UCSD-AML1 (cell line): Measurements from ENCODE around the gene KDM5D.

ENCODE experiments used
- DNase-seq: peaks from one replicate; lab custom pipeline; 2025; ENCODE audit not compliant: unreplicated experiment; lab: John Stamatoyannopoulos, UW

KDM5D gene

DNA sequence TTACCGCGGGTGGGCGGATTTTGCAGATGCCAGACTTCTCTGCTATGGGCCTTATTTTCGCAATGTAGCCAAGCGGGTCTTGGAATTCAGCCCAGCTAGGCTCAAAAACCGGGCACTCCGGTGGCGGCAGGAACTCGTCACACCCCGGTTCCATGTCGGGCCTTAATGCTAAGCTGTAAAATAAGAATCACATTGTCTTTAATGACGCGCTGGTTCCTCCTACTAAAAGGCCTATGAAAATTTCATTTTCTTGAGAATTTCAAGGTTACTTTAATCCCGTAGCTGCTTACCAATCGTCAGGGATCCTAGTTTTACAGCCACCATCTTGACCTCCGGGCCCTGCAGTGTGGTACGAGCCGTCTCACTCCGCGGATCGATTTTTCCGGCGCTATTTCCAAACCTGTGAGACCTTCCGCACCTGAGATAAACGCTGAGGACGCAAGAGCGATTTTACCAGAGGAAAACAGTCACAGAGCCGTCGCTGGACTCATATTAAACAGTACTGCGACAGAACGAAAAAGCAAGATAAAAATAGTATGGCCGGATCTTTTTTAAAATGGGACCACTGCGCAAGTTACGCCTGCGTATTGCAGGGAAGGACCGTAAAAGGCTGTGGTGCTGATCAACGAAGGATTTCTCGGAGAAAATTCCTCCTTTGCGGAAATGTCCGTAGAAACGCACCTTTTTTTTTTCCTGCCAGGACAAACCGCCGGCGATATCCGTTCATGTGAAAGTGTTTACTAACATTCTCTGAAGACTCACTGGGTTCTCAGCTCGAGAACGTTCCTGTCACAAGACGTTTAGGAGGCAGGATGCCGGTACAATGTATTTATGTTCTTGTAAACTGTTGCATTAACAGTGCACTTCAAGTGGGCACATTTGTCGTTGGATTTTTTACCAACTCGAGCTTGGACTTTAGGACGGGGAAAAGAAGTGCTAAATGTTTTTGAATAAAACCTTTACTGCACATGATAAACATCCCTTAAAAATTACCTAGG lies at the start of gene KDM5D:
Gene KDM5D (minus strand): TSS at position 346 of the 998 bp plus-strand sequence. CDS start 192 bp downstream, at position 154.
- no peak for DNase-seq

DNA sequence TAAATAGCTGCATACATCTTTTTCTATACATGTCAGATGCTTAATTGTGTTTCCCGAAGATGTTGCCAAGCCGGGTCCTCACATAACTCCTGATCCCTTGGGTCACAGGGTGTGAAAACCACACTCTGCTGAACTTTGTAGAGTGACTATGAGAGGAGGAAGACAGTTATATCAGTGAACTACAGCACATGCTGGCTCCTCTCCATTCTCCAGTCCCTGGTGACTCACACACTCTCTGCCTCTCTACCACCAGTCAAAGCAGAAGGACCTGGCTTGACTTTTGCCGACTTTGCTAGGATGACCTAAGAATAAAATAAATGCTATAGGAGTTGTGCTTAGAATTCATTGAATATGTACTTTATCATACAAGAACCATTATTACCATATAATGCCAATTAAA lies 23.8 kb upstream of the KDM5D start:
- DNase-seq = no peak

DNA sequence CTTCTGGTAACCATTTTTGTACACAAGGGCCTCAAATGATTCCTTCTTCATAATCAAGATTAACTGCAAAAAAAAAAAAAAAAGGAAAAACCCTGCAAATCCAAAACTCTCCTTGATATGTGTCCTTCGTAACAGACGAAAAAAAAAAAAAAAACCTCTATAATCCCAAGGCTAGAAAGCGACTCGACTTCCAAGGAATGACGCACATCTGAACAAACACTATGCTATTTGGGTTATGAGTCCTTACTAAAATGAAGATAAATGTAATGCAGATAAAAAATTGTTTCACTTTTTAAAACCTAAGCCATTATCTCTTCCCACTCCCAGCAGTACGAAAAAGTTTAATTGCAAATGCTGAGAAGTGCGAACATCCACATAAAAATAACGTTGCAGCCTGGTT lies 1.2 kb downstream of the KDM5D start:
- no peak for DNase-seq

DNA sequence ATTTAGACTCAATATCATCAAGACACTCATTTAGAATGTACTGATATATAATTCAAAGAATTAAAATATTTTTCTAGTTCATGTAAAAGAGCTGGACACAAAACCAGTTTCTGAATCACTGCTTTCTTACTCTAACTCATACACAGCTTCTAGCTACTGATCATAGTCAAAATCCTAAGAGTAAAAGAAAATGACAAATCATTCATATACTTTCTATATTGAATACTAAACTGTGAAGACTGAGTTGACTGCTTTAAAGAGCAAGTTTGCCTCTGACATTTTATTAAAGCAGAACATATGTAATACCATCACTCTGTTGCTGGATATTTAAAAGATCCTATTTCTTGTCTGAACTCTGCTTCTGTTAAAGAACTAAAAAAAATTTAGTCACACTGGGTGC lies 2.4 kb downstream of the KDM5D start:
- no peak for DNase-seq

DNA sequence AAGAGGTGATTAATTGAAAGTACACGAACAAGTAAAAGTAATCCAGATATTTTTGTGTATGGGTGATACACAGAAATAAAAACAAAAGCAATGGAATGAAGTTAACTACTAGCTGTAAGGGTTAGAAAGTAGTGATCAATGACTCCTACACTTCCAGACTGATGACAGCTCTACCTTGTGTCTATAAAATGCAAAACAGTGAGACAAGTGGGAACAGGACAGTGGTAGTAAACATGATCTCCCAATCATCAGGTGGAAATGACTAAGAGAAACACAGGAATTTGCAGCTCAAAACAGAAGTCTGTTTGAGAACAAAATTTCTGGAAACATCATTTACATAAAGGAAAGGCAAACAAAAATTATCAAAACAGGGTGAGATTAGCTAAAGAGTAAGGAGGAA lies 10.1 kb downstream of the KDM5D start:
- no peak for DNase-seq

DNA sequence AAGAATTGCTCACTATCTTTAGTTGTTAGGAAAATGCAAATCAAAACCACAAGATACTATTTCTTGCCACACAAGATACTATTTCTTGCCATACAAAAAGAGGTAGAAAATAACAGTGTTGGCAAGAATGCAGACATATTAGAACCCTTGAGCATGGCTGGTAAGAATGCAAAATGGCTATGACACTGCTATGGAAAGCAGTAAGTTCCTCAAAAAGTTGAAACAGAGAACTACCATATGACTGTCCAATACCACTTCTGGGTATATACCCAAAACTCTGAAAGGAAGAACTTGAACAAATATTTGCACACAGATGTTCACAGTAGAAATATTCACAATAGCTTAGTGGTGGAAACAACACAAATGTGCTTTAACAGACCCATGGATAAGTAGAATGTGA lies 26.6 kb downstream of the KDM5D start:
- no peak for DNase-seq

DNA sequence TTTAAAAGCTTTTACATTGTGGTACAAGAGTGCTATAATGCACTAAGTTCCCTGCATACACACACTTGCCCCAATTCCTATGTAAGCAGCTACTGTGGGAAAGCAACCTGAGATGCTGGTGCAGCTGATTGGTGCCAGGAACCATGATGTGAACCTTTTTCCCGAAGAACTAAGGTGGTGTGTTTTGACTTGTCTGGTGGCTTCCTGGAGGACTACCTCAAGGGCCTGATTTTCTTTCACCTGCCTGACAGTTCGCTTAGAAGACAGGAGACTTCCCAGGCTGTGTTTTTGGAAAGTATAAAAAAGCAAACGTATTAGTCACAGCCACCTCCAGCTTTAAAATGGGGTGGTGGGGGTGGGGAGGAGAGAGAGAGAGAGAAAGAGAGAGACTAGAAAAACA lies 27.4 kb downstream of the KDM5D start:
- no peak for DNase-seq

DNA sequence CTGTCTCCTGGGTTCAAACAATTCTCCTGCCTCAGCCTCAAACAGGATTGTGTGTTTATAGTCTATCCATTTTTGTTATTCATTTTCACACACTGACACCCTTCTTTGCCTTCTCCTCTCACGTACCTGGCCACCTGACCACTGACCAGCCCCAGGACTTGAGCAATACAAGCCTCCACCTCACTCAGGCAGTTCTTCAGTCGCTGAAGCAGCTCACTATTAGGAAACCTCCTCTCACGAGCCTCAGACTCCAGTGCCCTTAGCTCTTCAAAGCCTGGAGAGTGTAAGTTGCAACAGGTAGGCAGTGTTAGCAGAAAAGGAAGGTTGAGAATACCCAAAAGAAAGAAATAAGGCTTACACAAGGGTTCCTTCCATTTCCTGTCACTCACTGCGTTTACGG lies 29.3 kb downstream of the KDM5D start:
- DNase-seq = no peak

DNA sequence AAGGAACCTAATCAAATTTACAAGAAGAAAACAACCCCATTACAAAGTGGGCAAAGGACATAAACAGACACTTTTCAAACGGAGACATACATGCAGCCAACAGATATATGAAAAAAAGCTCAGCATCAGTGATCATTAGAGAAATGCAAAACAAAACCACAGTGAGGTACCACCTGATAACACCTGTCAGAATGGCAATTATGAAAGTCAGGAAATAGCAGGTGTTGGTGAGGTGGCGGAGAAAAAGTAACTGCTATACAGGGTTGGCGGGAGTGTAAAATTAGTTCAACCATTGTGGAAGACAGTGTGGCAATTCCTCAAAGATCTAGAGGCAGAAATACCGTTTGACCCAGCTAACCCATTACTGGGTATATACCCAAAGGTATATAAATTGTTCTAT lies 31.1 kb downstream of the KDM5D start:
- no peak for DNase-seq

DNA sequence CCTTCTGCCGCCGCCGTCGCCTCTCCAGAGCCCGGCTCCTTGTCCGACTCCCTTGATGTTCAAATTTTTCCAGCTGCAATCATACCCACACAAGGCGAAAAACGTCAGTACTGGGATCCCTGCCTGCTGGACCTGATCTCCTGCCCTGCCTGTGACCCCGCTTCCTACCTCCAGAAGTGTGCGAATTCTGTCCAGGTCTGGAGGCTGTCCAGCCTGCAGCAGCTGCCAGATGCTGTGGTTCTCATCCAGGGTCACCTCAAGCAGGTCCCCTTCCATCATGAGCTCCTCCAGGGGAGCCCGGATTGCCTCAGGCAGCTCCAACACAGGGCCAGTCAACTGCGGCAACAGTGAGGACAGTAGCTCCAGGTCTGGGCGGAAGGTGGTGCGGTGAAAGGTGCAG lies 38.3 kb downstream of the KDM5D start:
- DNase-seq = no peak

DNA sequence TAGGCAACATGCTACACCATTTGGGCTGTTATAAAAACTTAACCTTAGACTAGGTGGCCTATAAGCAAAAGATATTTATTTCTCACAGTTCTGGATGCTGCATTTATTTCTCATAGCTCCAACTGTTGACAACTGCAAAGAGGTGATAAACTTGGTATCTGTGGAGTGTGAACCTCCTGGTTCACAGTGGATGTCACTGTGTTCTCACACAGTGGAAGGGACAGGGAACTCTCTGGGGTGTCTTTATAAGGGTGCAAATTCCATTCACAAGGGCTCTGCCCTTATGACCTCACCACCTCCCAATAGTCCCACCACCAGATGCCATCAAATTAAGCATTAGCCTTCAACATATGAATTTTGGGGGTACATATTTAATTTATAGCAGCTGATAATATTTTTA lies 46.0 kb downstream of the KDM5D start:
- DNase-seq = no peak

DNA sequence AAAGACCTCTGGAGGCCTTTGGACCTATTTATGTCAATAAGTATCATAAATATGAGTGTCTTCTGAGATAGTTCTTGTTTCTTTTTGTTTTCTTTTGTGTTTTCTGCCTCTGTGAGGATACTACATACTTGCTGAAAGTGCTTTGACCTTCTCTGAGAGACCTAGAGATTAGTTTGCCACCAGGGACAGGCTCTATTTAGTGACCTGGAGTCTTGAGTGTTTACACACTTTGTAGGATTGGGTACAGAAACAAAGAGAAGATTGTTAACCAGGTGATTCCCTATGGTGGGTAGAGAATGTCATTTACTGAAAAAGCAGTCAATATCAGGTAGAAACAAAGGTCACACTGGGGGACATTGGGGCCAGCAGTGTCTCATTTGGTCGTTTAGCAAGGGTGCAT lies 63.7 kb downstream of the KDM5D start:
- DNase-seq = no peak
